Osteocyte (in vitro differentiated cells): ENCODE data around the gene TOB1. TPM values are rescaled to one million over a fixed set of nuclear protein-coding genes. Genes with fewer than 3 reads are reported as not detected.

Experiments
- DNase-seq: peaks from one replicate; pipeline ENCODE4 v3.0.0; 2021; ENCODE audit warnings: mixed read lengths; ENCODE audit not compliant: unreplicated experiment; ENCODE audit errors: extremely low spot score
- H3K27ac Mint-ChIP-seq: one replicate; pipeline ENCODE4 v1.8.0; 2021; ENCODE audit warnings: mild to moderate bottlenecking, mixed read lengths; ENCODE audit not compliant: unreplicated experiment
- H3K27me3 Mint-ChIP-seq: one replicate; pipeline ENCODE4 v1.8.0; 2021; ENCODE audit warnings: mixed read lengths; ENCODE audit not compliant: unreplicated experiment
- H3K36me3 Mint-ChIP-seq: one replicate; pipeline ENCODE4 v1.8.0; 2021; ENCODE audit warnings: mixed read lengths; ENCODE audit not compliant: unreplicated experiment
- H3K4me1 Mint-ChIP-seq: one replicate; pipeline ENCODE4 v1.8.0; 2021; ENCODE audit warnings: mixed read lengths; ENCODE audit not compliant: unreplicated experiment
- H3K4me3 Mint-ChIP-seq: one replicate; pipeline ENCODE4 v1.8.0; 2021; ENCODE audit warnings: mild to moderate bottlenecking, moderate library complexity, mixed read lengths; ENCODE audit not compliant: unreplicated experiment
- H3K9me3 Mint-ChIP-seq: one replicate; pipeline ENCODE4 v1.8.0; 2021; ENCODE audit warnings: mixed read lengths; ENCODE audit not compliant: unreplicated experiment
- total RNA-seq: library from RNA; stranded (reverse); gene quantifications from 2 replicates; pipeline ENCODE4 v1.2.1, GENCODE V29; 2021
- TF ChIP-seq, protein P1 (sequence below): fragments of 200-600 bp; sonication (generic); IDR thresholded peaks from 2 replicates; pipeline ENCODE4 v1.5.0; 2021; ENCODE audit warnings: antibody characterized with exemption, mild to moderate bottlenecking, moderate library complexity

TOB1 gene
- total RNA-seq, 1 donor from 2014 or later = 40.1 TPM

DNA sequence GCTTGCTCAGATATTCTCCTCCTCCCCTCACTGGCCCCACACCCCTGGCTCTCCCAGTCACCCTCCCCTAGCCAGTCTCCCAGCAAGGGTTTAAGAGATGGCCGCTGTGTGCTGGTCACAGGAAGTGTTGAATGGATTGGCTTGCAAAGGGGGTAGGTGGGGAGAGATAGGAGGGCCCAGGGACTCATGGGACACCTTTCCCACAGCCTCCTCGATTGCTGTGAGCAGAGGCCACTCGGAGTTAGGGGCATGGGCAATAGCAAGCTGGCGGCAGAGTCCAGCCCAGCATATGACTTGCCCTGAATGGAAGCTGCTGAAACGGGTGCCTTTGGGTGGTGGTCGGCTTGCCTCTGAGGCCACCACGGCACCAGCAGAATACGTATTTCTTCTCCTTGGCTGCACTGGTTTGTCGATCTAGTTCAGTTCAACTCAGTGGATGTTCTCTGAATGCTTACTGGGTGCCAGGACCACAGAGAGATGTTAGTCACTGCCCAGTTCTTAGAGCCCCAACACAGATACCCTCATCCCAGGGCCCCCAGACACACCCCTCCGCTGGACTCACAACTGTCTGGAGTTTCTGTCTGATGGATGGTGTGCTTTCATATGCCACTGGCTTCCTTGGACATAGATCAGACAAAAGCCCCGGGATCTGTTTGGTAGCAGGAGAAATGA, 24.7 kb downstream of the TOB1 start:
- TF ChIP-seq, protein P1, sequence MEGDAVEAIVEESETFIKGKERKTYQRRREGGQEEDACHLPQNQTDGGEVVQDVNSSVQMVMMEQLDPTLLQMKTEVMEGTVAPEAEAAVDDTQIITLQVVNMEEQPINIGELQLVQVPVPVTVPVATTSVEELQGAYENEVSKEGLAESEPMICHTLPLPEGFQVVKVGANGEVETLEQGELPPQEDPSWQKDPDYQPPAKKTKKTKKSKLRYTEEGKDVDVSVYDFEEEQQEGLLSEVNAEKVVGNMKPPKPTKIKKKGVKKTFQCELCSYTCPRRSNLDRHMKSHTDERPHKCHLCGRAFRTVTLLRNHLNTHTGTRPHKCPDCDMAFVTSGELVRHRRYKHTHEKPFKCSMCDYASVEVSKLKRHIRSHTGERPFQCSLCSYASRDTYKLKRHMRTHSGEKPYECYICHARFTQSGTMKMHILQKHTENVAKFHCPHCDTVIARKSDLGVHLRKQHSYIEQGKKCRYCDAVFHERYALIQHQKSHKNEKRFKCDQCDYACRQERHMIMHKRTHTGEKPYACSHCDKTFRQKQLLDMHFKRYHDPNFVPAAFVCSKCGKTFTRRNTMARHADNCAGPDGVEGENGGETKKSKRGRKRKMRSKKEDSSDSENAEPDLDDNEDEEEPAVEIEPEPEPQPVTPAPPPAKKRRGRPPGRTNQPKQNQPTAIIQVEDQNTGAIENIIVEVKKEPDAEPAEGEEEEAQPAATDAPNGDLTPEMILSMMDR = no peak
- Mint-ChIP-seq H3K4me1 (peaks cover 5% of the 10 kb centered on the region), H3K27ac (no peak overlapping the region), H3K36me3 (no peaks in the 10 kb centered on the region), H3K9me3 (no peaks in the 10 kb centered on the region), H3K27me3 (no peaks in the 10 kb centered on the region), H3K4me3 (no peak overlapping the region)
- no peak for DNase-seq

DNA sequence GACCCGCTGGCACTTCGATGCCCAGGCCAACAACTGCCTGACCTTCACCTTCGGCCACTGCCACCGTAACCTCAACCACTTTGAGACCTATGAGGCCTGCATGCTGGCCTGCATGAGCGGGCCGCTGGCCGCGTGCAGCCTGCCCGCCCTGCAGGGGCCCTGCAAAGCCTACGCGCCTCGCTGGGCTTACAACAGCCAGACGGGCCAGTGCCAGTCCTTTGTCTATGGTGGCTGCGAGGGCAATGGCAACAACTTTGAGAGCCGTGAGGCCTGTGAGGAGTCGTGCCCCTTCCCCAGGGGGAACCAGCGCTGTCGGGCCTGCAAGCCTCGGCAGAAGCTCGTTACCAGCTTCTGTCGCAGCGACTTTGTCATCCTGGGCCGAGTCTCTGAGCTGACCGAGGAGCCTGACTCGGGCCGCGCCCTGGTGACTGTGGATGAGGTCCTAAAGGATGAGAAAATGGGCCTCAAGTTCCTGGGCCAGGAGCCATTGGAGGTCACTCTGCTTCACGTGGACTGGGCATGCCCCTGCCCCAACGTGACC, 25.8 kb downstream of the TOB1 start:
- Mint-ChIP-seq H3K9me3 (no peaks in the 10 kb centered on the region), H3K27ac (no peak overlapping the region), H3K4me1 (peaks cover 8% of the 10 kb centered on the region), H3K27me3 (no peaks in the 10 kb centered on the region), H3K36me3 (no peaks in the 10 kb centered on the region), H3K4me3 (no peak overlapping the region)
- no peak for DNase-seq
- TF ChIP-seq, protein P1 = no peak

DNA sequence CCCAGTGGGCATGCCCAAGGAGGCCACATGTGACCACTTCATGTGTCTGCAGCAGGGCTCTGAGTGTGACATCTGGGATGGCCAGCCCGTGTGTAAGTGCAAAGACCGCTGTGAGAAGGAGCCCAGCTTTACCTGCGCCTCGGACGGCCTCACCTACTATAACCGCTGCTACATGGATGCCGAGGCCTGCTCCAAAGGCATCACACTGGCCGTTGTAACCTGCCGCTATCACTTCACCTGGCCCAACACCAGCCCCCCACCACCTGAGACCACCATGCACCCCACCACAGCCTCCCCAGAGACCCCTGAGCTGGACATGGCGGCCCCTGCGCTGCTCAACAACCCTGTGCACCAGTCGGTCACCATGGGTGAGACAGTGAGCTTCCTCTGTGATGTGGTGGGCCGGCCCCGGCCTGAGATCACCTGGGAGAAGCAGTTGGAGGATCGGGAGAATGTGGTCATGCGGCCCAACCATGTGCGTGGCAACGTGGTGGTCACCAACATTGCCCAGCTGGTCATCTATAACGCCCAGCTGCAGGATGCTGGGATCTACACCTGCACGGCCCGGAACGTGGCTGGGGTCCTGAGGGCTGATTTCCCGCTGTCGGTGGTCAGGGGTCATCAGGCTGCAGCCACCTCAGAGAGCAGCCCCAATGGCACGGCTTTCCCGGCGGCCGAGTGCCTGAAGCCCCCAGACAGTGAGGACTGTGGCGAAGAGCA, 26.4 kb downstream of the TOB1 start:
- DNase-seq = no peak
- Mint-ChIP-seq H3K4me1 (peaks cover 12% of the 10 kb centered on the region), H3K27me3 (no peaks in the 10 kb centered on the region), H3K27ac (no peak overlapping the region), H3K9me3 (no peaks in the 10 kb centered on the region), H3K36me3 (no peaks in the 10 kb centered on the region), H3K4me3 (no peak overlapping the region)
- TF ChIP-seq, protein P1 = no peak

DNA sequence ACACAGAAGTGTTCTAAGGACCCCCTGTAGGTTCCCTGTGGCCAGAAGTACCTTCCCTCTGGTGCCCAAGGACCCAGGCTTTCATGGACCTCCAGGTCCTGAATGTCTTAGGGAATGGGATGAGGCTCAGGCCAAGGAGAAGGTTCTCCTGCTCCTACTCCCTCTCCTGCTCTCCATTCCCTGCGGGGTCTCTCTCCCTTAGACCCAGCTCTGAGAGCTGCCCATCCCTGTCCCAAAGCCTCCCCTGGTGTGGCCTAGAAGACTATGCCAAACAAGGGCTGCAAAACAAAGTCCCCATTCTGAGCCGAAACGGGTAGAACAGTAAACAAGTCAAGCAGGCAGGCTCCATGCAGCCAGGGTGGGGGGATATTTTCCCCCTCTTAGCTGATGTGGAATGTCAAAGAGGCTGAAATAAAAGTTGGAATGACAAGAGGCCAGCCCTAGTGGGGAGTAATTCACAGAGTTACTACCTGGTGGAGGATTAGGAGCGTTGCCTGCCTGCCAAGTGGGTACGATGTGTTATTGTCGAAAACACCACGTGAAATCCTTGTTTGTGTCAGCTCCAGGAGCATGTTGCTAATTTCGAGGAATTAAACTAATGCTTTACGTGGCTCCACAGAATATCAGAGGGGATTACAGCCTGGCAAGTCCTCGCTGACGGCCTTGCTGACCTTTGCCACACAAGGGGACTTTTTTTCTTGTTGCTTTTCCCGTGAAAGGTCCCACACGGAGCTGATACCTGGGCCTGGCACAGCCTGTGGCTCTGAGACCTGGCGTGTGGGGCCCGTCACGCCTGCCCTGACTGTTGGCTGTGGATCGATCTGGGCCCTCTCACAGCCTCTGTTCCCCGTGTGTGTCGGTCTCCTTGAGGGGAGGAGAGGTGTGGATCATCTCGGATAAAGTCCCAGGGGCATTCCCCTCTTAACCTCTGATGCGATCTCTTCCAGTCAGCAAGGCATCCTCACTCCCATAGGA, 27.9 kb downstream of the TOB1 start:
- no peaks in the 10 kb centered on the region for H3K9me3 Mint-ChIP-seq
- TF ChIP-seq, protein P1 = no peak
- DNase-seq = no peak
- H3K27ac Mint-ChIP-seq = no peak overlapping the region
- no peak overlapping the region for H3K4me3 Mint-ChIP-seq
- no peaks in the 10 kb centered on the region for H3K36me3 Mint-ChIP-seq
- H3K27me3 Mint-ChIP-seq = no peaks in the 10 kb centered on the region
- peaks cover 17% of the 10 kb centered on the region for H3K4me1 Mint-ChIP-seq
